HS-27A (cell line): Measurements from ENCODE around the gene ADAM12.

Experiments used
- DNase-seq: peaks from one replicate; pipeline ENCODE4 v3.0.0-alpha.2; 2012; ENCODE audit warnings: low read depth, missing footprints

The ADAM12 gene

GRCh38 chr10:126081841-126082466 lies 306.3 kb downstream of the ADAM12 start:
- no peak for DNase-seq

- no peak for DNase-seq
These were observed 307.3 kb downstream of the ADAM12 start for GRCh38 chr10:126080879-126081411.

- no peak for DNase-seq
These were observed 307.9 kb downstream of the ADAM12 start for GRCh38 chr10:126080291-126080825.

DNA sequence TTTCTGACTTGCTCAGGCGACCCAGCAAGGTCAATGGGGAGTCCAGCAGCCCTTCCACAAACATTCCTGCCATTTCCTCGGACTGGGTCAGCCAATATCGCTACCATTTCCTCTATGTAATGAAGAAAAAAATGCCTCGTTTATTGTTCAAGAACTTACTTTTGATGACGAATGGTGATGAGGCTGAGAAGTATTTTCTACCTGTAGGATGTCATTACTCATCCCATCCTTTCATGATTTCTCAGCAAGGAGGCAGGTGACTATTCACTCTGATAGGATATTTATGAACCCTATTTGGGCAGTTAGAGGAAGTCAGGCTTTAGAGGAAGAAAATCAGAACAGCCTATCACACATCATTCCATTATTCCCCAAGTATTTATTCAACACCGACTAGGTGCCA lies 313.3 kb downstream of the ADAM12 start:
- no peak for DNase-seq

DNA sequence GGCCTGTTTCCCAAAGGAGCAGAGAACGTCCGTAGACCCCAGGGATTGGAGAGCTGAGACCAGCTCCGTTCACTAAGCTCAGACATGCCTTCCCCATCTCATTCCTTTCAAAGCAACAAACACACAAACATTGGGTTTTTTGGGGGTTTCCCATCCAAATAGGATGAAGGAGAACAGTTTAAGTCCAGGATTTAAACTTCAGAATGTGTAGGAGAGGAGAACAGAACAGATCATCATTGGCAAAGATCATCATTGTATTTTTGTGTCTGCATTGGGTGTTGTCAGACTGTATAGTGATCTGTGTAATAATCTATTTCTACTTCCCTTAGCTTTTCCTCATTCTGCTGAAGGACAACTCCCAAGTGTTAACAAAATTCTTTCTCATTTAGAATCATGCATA lies 314.0 kb downstream of the ADAM12 start:
- DNase-seq: no peak

DNA sequence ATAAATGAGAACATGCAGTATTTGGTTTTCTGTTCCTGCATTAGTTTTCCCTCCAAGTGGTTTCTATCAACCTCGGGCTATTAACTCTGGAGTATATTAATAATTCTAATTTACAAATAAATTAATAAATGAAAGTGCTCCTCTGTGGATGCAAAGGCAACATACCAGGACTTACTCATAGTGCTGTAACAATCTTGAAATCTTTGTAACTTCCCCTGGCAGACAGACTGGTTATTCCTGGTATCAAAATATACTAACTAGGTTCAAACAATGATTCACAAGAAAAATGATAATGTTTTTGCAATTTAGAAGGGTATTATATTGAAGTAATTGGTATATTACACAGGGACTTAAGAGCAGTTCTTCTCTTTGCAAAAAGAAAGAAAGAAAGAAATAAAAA lies 314.7 kb downstream of the ADAM12 start:
- no peak for DNase-seq

DNA sequence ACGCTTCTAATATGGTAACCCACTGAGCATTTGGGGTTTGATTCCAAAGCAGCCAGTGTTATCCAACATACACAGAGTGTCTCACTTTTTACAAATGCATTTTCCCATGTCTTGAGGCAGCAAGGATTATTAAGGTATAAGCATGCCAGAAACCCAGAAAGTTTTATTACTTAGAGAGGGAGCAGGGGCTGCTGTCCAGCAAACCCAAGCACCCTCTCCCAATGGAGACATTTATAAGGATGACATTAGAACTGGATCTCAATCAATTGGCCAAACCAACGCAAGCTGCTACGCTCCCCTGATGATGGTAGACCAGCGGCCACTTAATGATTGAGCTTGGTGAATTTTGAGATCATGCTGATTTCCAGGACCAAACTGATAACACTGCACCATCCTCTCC lies 315.7 kb downstream of the ADAM12 start:
- DNase-seq: no peak

DNA sequence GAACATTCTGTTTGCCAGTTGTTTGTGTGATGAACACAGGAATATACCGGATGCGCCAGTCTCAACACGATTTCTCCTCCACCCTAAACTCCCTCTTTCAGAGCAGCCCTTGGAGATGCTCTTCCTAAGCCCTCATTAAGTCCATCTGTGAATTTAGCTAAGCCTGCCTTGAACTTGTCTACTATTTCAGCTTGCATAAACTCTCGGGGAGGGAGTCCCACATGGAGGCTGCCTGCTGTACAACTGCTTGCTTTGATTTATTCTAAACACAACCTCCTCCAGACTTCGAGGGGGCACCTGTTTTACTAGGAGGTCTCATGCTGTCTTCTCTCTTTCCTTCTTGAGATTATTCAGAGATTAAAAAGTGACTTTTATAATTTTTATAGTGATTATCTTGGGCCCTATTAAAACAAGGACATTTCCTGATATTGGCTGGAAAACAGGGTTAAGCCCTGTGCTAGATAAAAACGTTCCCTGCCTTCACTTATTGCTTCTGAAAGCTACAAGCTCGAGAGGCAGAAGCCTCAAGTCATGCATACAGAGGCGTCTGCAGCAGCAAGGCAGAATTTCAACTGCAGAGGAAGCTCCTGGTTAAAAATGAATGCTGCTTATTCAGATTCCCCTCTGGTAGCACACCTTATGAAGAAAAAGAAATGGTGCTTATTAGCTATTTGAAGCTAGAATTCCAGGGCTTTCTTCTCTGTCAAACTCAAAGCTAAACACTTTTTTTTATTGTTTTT lies 317.6 kb downstream of the ADAM12 start:
- no peak for DNase-seq

DNA sequence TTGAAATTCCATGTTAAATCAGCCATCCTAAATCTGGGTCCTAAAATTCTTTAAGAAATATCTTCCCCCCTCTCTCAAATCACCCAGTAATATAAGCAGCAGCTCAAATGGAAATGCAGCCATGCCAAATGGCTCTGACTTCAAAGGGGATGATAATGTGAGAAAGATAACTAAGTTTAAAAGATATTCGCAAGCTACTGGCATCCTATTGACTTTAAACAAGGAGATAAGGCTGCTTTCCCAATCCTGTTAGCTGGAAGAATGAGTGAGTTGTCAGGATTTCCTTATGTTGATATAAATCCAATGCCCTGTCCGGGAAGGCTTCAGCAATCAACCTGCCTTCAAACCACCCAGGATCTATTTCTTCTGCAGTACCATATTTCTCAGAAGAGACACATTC lies 320.0 kb downstream of the ADAM12 start:
- no peak for DNase-seq

GRCh38 chr10:126066456-126066855 lies 321.8 kb downstream of the ADAM12 start:
- no peak for DNase-seq

- no peak for DNase-seq
These were observed 322.4 kb downstream of the ADAM12 start for GRCh38 chr10:126065751-126066377.

DNA sequence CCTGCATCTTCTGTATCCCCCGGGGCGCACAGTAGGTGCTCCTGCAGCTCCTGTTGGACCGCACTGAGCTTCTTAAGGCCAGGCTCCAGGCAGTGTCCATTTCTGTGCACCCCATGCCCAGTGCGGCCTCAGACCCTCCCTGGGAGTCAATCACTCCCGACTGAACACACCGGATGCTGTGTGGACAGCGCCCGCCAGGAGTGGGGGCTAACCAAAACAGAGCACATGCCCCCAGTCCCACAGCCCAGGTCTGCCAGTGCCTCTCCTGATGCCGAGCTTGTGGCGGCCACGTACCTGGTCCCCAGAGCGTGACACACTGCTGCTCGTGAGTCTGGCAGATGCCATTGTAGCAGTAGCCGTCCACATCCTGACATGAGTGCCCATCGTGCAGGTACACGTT lies 323.8 kb downstream of the ADAM12 start:
- DNase-seq: no peak

- peak; percentile 83 for DNase-seq
These were observed 324.9 kb downstream of the ADAM12 start for GRCh38 chr10:126063353-126063791.

- DNase-seq: peak; percentile 75
These were observed 325.9 kb downstream of the ADAM12 start for GRCh38 chr10:126062131-126063032.

DNA sequence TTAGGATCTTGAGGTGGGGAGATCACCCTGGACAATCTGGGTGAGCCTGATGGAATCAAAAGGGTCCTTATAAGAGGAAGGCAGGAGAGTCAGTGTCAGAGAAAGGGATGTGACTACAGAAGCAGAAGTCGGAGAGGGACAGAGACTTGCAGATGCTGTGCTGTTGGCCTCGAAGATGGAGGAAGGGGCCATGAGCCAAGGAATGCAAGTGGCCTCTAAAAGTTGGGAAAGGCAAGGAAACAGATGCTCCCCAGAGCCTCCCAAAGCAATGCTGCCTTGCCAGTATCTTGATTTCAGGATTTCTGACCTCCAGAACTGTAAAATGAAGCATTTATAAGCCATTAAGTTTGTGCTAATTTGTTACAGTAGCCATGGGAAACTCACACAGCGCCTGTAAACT lies 326.8 kb downstream of the ADAM12 start:
- DNase-seq: no peak

DNA sequence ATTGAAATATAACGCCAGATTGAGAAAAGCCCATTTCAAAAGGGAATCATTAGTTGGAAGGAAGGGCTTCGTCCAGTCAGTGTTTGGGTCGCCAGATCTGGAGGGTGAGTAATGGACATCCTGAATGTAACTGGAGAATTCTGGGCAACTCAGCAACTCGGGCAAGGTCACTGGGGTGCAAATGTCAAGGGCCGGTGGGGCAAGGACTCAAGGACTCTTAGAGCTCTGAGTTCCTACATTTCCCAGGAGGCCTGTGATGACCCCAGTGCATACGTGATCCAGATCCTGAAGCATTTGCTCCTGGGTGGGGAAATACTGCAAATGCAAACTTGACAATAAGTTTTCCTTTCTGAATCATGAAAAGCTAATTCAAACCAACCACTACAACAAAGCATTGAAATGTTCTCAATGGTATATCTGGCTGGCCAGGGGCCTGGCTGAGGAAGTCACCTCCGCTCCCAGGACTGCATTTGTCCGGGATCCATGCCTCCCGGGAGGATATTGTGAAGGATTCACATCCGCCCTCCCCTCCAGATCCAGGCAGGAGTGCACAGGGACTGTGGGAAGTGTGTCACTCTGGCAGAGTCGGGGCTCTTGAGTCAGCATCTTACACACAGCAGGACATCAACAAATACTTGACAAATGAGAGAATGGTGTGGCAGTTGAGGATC lies 327.9 kb downstream of the ADAM12 start:
- DNase-seq: no peak

DNA sequence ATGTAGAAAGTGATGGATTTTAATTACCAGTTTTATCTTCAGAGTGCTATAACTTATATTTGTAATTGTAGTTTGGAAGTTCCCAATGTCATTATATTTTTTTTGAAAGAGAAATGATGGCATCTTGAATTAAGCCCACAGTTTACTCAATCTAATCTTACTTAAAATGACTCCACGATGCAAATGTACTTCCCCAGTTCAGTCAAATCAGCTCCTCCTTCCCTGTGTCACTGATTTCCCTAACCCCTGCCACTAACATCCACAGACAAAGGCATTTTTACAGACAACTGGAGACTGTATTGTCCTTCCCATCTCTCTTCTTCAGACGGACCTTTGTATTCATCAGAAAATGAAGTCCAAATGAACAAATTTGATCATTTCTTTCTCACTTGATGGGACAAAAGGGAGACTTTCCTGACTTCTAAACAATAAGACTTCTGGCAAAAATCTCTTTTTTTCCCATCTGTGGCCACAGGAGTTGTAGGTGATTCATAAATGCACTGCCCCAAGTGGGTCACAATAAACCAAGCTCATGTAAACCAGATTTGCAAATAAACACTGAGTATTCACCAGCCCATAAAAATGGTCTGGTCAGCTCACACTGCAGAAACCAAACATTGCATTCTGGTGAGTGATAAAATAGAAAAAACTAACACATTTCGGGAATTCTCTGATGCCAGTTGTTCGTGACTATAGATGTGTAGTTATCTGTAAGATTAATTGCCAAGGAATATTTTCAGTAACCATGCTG lies 329.0 kb downstream of the ADAM12 start:
- DNase-seq: no peak

DNA sequence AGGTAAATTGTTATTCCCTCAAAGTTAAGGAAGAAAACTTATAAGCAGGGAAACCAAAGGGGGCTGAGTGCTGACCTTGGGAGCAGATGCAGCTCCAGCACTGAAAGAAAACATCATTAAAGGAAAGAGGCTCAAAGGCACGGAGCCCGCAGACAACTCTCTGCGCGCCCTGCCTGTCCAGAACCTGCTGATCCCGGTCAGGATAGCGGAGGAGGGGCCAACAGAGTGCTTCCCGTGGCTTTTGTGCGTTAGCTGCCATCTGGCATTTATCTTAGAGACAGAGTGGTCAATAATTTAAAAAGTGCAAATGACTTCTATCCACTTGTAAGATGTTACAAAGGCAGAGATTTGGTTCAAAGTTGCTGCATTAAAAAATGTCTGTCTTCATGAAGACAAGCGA lies 329.8 kb downstream of the ADAM12 start:
- DNase-seq: no peak

DNA sequence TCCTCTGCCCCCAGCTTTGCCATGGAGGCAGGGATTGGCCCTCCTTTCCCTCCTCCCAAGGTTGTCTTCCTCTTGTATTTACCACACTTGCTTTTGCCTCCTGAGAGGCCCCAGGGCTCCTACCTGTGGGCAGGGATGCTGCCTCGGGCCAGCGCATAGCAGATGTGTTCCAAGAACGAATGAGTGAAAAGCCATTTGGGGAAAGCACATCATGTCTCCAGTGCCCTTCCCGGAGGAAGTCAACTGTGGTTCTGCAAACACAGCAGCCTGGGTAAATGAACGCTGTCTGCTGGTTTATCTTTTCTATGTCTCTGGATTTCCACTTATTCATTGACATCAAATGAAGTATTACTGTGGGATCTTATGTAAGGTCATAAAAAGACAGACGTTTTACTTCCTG lies 330.2 kb downstream of the ADAM12 start:
- DNase-seq: no peak

GRCh38 chr10:126057494-126057893 lies 330.8 kb downstream of the ADAM12 start:
- DNase-seq: no peak
